ENCODE results near the gene USP38. TPM values are rescaled to one million over a fixed set of nuclear protein-coding genes. Genes with fewer than 3 reads are reported as not detected.

USP38 gene
- total and polyA plus RNA-seq, 4 donors: 4.9 to 18.4 (median 11.9) TPM

GRCh38 chr4:143196323-143196722 is 11.6 kb downstream of the USP38 start:
- no peaks in the 10 kb centered on the region for H3K27me3 ChIP-seq (ENCODE audit: control insufficient read depth in 1 of 2, insufficient read depth in 2 of 2, low read length in 1 of 2)
- intact Hi-C loops (cut with DNase I): no loop called here
- DNase-seq: no peak
- WGBS, 2 donors: 88 to 89% methylated on average over 2 of the region's 2 CpGs
- H3K27ac ChIP-seq (ENCODE audit: low read depth in 1 of 2, low read length in 2 of 2): no peak overlapping the region
- no peak for ATAC-seq (ENCODE audit: low FRiP score)
- no peaks in the 10 kb centered on the region for H3K9me3 ChIP-seq (ENCODE audit: control insufficient read depth, low read length)
- no peaks in the 10 kb centered on the region for H3K4me1 ChIP-seq (ENCODE audit: control insufficient read depth in 1 of 2, insufficient read depth in 2 of 2, low read length in 2 of 2)
- H3K4me3 ChIP-seq (ENCODE audit: low read length in 2 of 2): no peak overlapping the region
- peaks cover 3 to 4% of the 10 kb centered on the region in 2 donors for H3K36me3 ChIP-seq (ENCODE audit: control insufficient read depth in 1 of 2, insufficient read depth in 2 of 2, low read length in 1 of 2)

- H3K4me1 ChIP-seq (ENCODE audit: control insufficient read depth in 1 of 2, insufficient read depth in 2 of 2, low read length in 2 of 2): no peaks in the 10 kb centered on the region
- intact Hi-C loops (cut with DNase I): no loop called here
- H3K27me3 ChIP-seq (ENCODE audit: control insufficient read depth in 1 of 2, insufficient read depth in 2 of 2, low read length in 1 of 2): no peaks in the 10 kb centered on the region
- 86 to 88% methylated on average over 2 of the region's 2 CpGs for WGBS, 2 donors
- H3K4me3 ChIP-seq (ENCODE audit: low read length in 2 of 2): no peak overlapping the region
- DNase-seq (no peak), ATAC-seq (ENCODE audit: low FRiP score) (no peak)
- no peak overlapping the region for H3K27ac ChIP-seq (ENCODE audit: low read depth in 1 of 2, low read length in 2 of 2)
- H3K36me3 ChIP-seq (ENCODE audit: control insufficient read depth in 1 of 2, insufficient read depth in 2 of 2, low read length in 1 of 2): peaks cover 3 to 7% of the 10 kb centered on the region in 2 donors
- no peaks in the 10 kb centered on the region for H3K9me3 ChIP-seq (ENCODE audit: control insufficient read depth, low read length)
These were observed 14.8 kb downstream of the USP38 start for GRCh38 chr4:143199503-143199902.

- Histone ChIP-seq H3K27me3 (ENCODE audit: control insufficient read depth in 1 of 2, insufficient read depth in 2 of 2, low read length in 1 of 2) (no peaks in the 10 kb centered on the region), H3K4me1 (ENCODE audit: control insufficient read depth in 1 of 2, insufficient read depth in 2 of 2, low read length in 2 of 2) (no peaks in the 10 kb centered on the region), H3K4me3 (ENCODE audit: low read length in 2 of 2) (no peak overlapping the region), H3K36me3 (ENCODE audit: control insufficient read depth in 1 of 2, insufficient read depth in 2 of 2, low read length in 1 of 2) (peaks cover 0 to 4% of the 10 kb centered on the region in 2 donors), H3K27ac (ENCODE audit: low read depth in 1 of 2, low read length in 2 of 2) (no peak overlapping the region), H3K9me3 (ENCODE audit: control insufficient read depth, low read length) (no peaks in the 10 kb centered on the region)
- WGBS, 2 donors: 95 to 97% methylated on average over 1 of the region's 1 CpG
- DNase-seq (no peak), ATAC-seq (ENCODE audit: low FRiP score) (no peak)
- intact Hi-C loops (cut with DNase I): loop anchor here in 1 of 2 donors (2.0 to 5.0 kb wide), 2 partner anchors 134 to 280 kb away; partner anchors contain the start of gene GAB1
These were observed 18.1 kb downstream of the USP38 start for GRCh38 chr4:143202824-143203223.

GRCh38 chr4:143203577-143203976 is 18.9 kb downstream of the USP38 start:
- H3K9me3 ChIP-seq (ENCODE audit: control insufficient read depth, low read length): no peaks in the 10 kb centered on the region
- no peaks in the 10 kb centered on the region for H3K27me3 ChIP-seq (ENCODE audit: control insufficient read depth in 1 of 2, insufficient read depth in 2 of 2, low read length in 1 of 2)
- H3K4me1 ChIP-seq (ENCODE audit: control insufficient read depth in 1 of 2, insufficient read depth in 2 of 2, low read length in 2 of 2): no peaks in the 10 kb centered on the region
- no peak overlapping the region for H3K27ac ChIP-seq (ENCODE audit: low read depth in 1 of 2, low read length in 2 of 2)
- intact Hi-C loops (cut with DNase I): loop anchor here in 1 of 2 donors (2.0 to 5.0 kb wide), 2 partner anchors 134 to 279 kb away; partner anchors contain the start of gene GAB1
- ATAC-seq (ENCODE audit: low FRiP score) (no peak), DNase-seq (no peak)
- H3K36me3 ChIP-seq (ENCODE audit: control insufficient read depth in 1 of 2, insufficient read depth in 2 of 2, low read length in 1 of 2): peaks cover 0 to 4% of the 10 kb centered on the region in 2 donors
- H3K4me3 ChIP-seq (ENCODE audit: low read length in 2 of 2): no peak overlapping the region
- WGBS, 2 donors: 84% methylated on average over 1 of the region's 1 CpG

GRCh38 chr4:143207555-143207954 is 22.8 kb downstream of the USP38 start:
- no peak overlapping the region for H3K27ac ChIP-seq (ENCODE audit: low read depth in 1 of 2, low read length in 2 of 2)
- peak; percentile 74 for ATAC-seq (ENCODE audit: low FRiP score)
- peaks cover 0 to 4% of the 10 kb centered on the region in 2 donors for H3K36me3 ChIP-seq (ENCODE audit: control insufficient read depth in 1 of 2, insufficient read depth in 2 of 2, low read length in 1 of 2)

GRCh38 chr4:143212566-143212965 is 27.8 kb downstream of the USP38 start:
- WGBS, 2 donors: 56 to 80% methylated on average over 2 of the region's 2 CpGs

More at GRCh38 chr4:143207555-143207954, 22.8 kb downstream of the USP38 start:
- 0 to 5% methylated on average over 1 of the region's 1 CpG for WGBS, 2 donors
- no peak for DNase-seq
- Histone ChIP-seq H3K4me3 (ENCODE audit: low read length in 2 of 2) (no peak overlapping the region), H3K27me3 (ENCODE audit: control insufficient read depth in 1 of 2, insufficient read depth in 2 of 2, low read length in 1 of 2) (no peaks in the 10 kb centered on the region), H3K9me3 (ENCODE audit: control insufficient read depth, low read length) (no peaks in the 10 kb centered on the region), H3K4me1 (ENCODE audit: control insufficient read depth in 1 of 2, insufficient read depth in 2 of 2, low read length in 2 of 2) (no peaks in the 10 kb centered on the region)
- intact Hi-C loops (cut with DNase I): loop anchor here in 1 of 2 donors (5.0 kb wide), 1 partner anchor 275 kb away; no protein-coding TSS in a partner anchor

GRCh38 chr4:143215873-143216272 is 31.2 kb downstream of the USP38 start:
- intact Hi-C loops (cut with DNase I): no loop called here
- no peaks in the 10 kb centered on the region for H3K9me3 ChIP-seq (ENCODE audit: control insufficient read depth, low read length)
- no peaks in the 10 kb centered on the region for H3K4me1 ChIP-seq (ENCODE audit: control insufficient read depth in 1 of 2, insufficient read depth in 2 of 2, low read length in 2 of 2)
- H3K36me3 ChIP-seq (ENCODE audit: control insufficient read depth in 1 of 2, insufficient read depth in 2 of 2, low read length in 1 of 2): no peaks in the 10 kb centered on the region
- H3K4me3 ChIP-seq (ENCODE audit: low read length in 2 of 2): no peak overlapping the region
- ATAC-seq (ENCODE audit: low FRiP score) (no peak), DNase-seq (no peak)
- no peak overlapping the region for H3K27ac ChIP-seq (ENCODE audit: low read depth in 1 of 2, low read length in 2 of 2)
- WGBS, 2 donors: 10 to 13% methylated on average over 1 of the region's 1 CpG
- no peaks in the 10 kb centered on the region for H3K27me3 ChIP-seq (ENCODE audit: control insufficient read depth in 1 of 2, insufficient read depth in 2 of 2, low read length in 1 of 2)

More at GRCh38 chr4:143212566-143212965, 27.8 kb downstream of the USP38 start:
- Histone ChIP-seq H3K4me3 (ENCODE audit: low read length in 2 of 2) (no peak overlapping the region), H3K36me3 (ENCODE audit: control insufficient read depth in 1 of 2, insufficient read depth in 2 of 2, low read length in 1 of 2) (no peaks in the 10 kb centered on the region), H3K9me3 (ENCODE audit: control insufficient read depth, low read length) (no peaks in the 10 kb centered on the region), H3K4me1 (ENCODE audit: control insufficient read depth in 1 of 2, insufficient read depth in 2 of 2, low read length in 2 of 2) (no peaks in the 10 kb centered on the region), H3K27me3 (ENCODE audit: control insufficient read depth in 1 of 2, insufficient read depth in 2 of 2, low read length in 1 of 2) (no peaks in the 10 kb centered on the region), H3K27ac (ENCODE audit: low read depth in 1 of 2, low read length in 2 of 2) (no peak overlapping the region)
- DNase-seq (no peak), ATAC-seq (ENCODE audit: low FRiP score) (no peak)
- intact Hi-C loops (cut with DNase I): loop anchor here in 1 of 2 donors (5.0 kb wide), 1 partner anchor 125 kb away; the partner anchor contains the start of gene GAB1

GRCh38 chr4:143224255-143224654 is 39.5 kb downstream of the USP38 start:
- no peak overlapping the region for H3K27ac ChIP-seq (ENCODE audit: low read depth in 1 of 2, low read length in 2 of 2)
- peaks cover 0 to 5% of the 10 kb centered on the region in 2 donors for H3K4me1 ChIP-seq (ENCODE audit: control insufficient read depth in 1 of 2, insufficient read depth in 2 of 2, low read length in 2 of 2)
- H3K36me3 ChIP-seq (ENCODE audit: control insufficient read depth in 1 of 2, insufficient read depth in 2 of 2, low read length in 1 of 2): no peaks in the 10 kb centered on the region
- DNase-seq (no peak), ATAC-seq (ENCODE audit: low FRiP score) (no peak)
- no peaks in the 10 kb centered on the region for H3K9me3 ChIP-seq (ENCODE audit: control insufficient read depth, low read length)
- intact Hi-C loops (cut with DNase I): no loop called here
- H3K27me3 ChIP-seq (ENCODE audit: control insufficient read depth in 1 of 2, insufficient read depth in 2 of 2, low read length in 1 of 2): no peaks in the 10 kb centered on the region
- 0 to 6% methylated on average over 1 of the region's 1 CpG for WGBS, 2 donors
- H3K4me3 ChIP-seq (ENCODE audit: low read length in 2 of 2): no peak overlapping the region

GRCh38 chr4:143225167-143225566 is 40.5 kb downstream of the USP38 start:
- no peak overlapping the region for H3K27ac ChIP-seq (ENCODE audit: low read depth in 1 of 2, low read length in 2 of 2)
- H3K9me3 ChIP-seq (ENCODE audit: control insufficient read depth, low read length): no peaks in the 10 kb centered on the region
- 89 to 93% methylated on average over 6 of the region's 6 CpGs for WGBS, 2 donors
- intact Hi-C loops (cut with DNase I): no loop called here
- H3K36me3 ChIP-seq (ENCODE audit: control insufficient read depth in 1 of 2, insufficient read depth in 2 of 2, low read length in 1 of 2): no peaks in the 10 kb centered on the region
- H3K4me1 ChIP-seq (ENCODE audit: control insufficient read depth in 1 of 2, insufficient read depth in 2 of 2, low read length in 2 of 2): peaks cover 0 to 5% of the 10 kb centered on the region in 2 donors
- ATAC-seq (ENCODE audit: low FRiP score) (no peak), DNase-seq (no peak)
- no peak overlapping the region for H3K4me3 ChIP-seq (ENCODE audit: low read length in 2 of 2)
- H3K27me3 ChIP-seq (ENCODE audit: control insufficient read depth in 1 of 2, insufficient read depth in 2 of 2, low read length in 1 of 2): no peaks in the 10 kb centered on the region
